GM12878 (cell line): ENCODE data around the gene CLEC12A.

Source experiments
- ASH2L ChIP-seq: fragments of 300-600, 200-600 bp; sonication (generic); IDR thresholded peaks from 2 replicates; pipeline ENCODE4 v1.6.1; 2017; ENCODE audit warnings: low read depth, mild to moderate bottlenecking, borderline replicate concordance
- ESRRA ChIP-seq: IDR thresholded peaks from 2 replicates; pipeline ENCODE4 v1.6.1; 2012; ENCODE audit warnings: mild to moderate bottlenecking, low read length, improper control_type of control experiment
- EZH2 ChIP-seq: IDR thresholded peaks from 2 replicates; pipeline ENCODE4 v1.6.1; 2012; ENCODE audit warnings: low read depth, mild to moderate bottlenecking, control low read depth, inconsistent platforms, low read length, borderline replicate concordance; ENCODE audit not compliant: control insufficient read depth
- MXI1 ChIP-seq: fragments of 150-350 bp; IDR thresholded peaks from 2 replicates; pipeline ENCODE4 v1.6.1; 2011; ENCODE audit warnings: low read depth, mild to moderate bottlenecking, inconsistent platforms, low read length, improper control_type of control experiment
- NFIC ChIP-seq: IDR thresholded peaks from 2 replicates; pipeline ENCODE4 v1.6.1; 2012; ENCODE audit warnings: low read depth, mild to moderate bottlenecking, inconsistent platforms, low read length, moderate library complexity
- RCOR1 ChIP-seq: conservative IDR thresholded peaks from 2 replicates; pipeline ENCODE4 v1.6.1; 2012; ENCODE audit warnings: low read depth, low read length, improper control_type of control experiment
- SIN3A ChIP-seq: IDR thresholded peaks from 2 replicates; pipeline ENCODE4 v1.6.1; 2012; ENCODE audit warnings: low read depth, low read length, improper control_type of control experiment
- ZNF24 ChIP-seq: fragments of 450-650 bp; IDR thresholded peaks from 2 replicates; pipeline ENCODE4 v1.6.1; 2017; ENCODE audit warnings: antibody characterized with exemption, mild to moderate bottlenecking
- TF ChIP-seq, protein P1 (sequence below), 3 experiments: IDR thresholded peaks in 2 of 3; conservative IDR thresholded peaks in 1 of 3; 2 replicates each; pipeline ENCODE4 v1.5.1; 2011; ENCODE audit warnings: low read depth in 3 of 3, low read length in 3 of 3, mild to moderate bottlenecking in 3 of 3, control low read depth in 2 of 3, moderate library complexity in 2 of 3, inconsistent platforms in 1 of 3, mixed read lengths in 1 of 3; ENCODE audit not compliant: control insufficient read depth in 2 of 3, insufficient read depth in 1 of 3; ENCODE audit errors: extremely low read depth in 1 of 3

- no peak for TF ChIP-seq SIN3A
- no peak for TF ChIP-seq EZH2
- TF ChIP-seq ZNF24, result no peak
- no peak for TF ChIP-seq ESRRA
- no peak for TF ChIP-seq RCOR1
- no peak for TF ChIP-seq MXI1
- TF ChIP-seq NFIC, result no peak
- TF ChIP-seq ASH2L, result no peak
- TF ChIP-seq, protein P1, sequence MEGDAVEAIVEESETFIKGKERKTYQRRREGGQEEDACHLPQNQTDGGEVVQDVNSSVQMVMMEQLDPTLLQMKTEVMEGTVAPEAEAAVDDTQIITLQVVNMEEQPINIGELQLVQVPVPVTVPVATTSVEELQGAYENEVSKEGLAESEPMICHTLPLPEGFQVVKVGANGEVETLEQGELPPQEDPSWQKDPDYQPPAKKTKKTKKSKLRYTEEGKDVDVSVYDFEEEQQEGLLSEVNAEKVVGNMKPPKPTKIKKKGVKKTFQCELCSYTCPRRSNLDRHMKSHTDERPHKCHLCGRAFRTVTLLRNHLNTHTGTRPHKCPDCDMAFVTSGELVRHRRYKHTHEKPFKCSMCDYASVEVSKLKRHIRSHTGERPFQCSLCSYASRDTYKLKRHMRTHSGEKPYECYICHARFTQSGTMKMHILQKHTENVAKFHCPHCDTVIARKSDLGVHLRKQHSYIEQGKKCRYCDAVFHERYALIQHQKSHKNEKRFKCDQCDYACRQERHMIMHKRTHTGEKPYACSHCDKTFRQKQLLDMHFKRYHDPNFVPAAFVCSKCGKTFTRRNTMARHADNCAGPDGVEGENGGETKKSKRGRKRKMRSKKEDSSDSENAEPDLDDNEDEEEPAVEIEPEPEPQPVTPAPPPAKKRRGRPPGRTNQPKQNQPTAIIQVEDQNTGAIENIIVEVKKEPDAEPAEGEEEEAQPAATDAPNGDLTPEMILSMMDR (IDR thresholded peaks at IDR 0.05 in 2 of 3, conservative IDR thresholded peaks at IDR 0.05 in 1 of 3; ENCODE audit: control insufficient read depth in 2 of 3, extremely low read depth in 1 of 3, insufficient read depth in 1 of 3, low read depth in 3 of 3, low read length in 3 of 3), result no peak
Measured at GRCh38 chr12:9933958-9934357, 37.3 kb upstream of the CLEC12A start.
